Left lobe of liver (tissue), 2 donors: Measurements from ENCODE around the gene CACHD1. TPM values are rescaled to one million over a fixed set of nuclear protein-coding genes. Genes with fewer than 3 reads are reported as not detected.
A peak's percentile ranks its signal among the peaks of the same experiment; 100 is the strongest.

Experiments
- ATAC-seq: fragments of 200-7000 bp; cut with Tn5 transposase; one replicate; pipeline ENCODE4 v1.9.1; 2020; ENCODE audit warnings: mild to moderate bottlenecking, moderate library complexity
- DNase-seq: peaks from one replicate; pipeline ENCODE4 v3.0.0-alpha.2; 2020; ENCODE audit warnings: low spot score
- total RNA-seq: library from RNA; stranded (reverse); gene quantifications from one replicate; pipeline ENCODE4 v1.2.1, GENCODE V29; 2021
- donor health status: DM: no; HTN: no; CAD: no; lungs with moderate emphysema.
- donor health status: DM: no; HTN: yes; CAD: no.

The CACHD1 gene
- total RNA-seq, 1 donor from 2014 or later, result 1.0 TPM

- ATAC-seq, result no peak
- no peak for DNase-seq
These were observed 75.4 kb downstream of the CACHD1 start for GRCh38 chr1:64545118-64545843.

- no peak for ATAC-seq
These were observed 76.1 kb downstream of the CACHD1 start for GRCh38 chr1:64546013-64546412.

GRCh38 chr1:64549464-64550239, 79.7 kb downstream of the CACHD1 start:
- peak; percentile 97 for ATAC-seq
- DNase-seq, result no peak

More at GRCh38 chr1:64546013-64546412, 76.1 kb downstream of the CACHD1 start:
- no peak for DNase-seq

GRCh38 chr1:64550510-64550909, 80.6 kb downstream of the CACHD1 start:
- DNase-seq, result no peak
- no peak for ATAC-seq

- DNase-seq (no peak), ATAC-seq (no peak)
These were observed 81.1 kb downstream of the CACHD1 start for GRCh38 chr1:64550946-64551605.

GRCh38 chr1:64553285-64553684, 83.4 kb downstream of the CACHD1 start:
- DNase-seq (no peak), ATAC-seq (no peak)

- ATAC-seq, result no peak
- no peak for DNase-seq
These were observed 86.0 kb downstream of the CACHD1 start for GRCh38 chr1:64555947-64556346.

- DNase-seq, result no peak
- no peak for ATAC-seq
These were observed 92.1 kb downstream of the CACHD1 start for GRCh38 chr1:64561993-64562392.

- ATAC-seq, result no peak
These were observed 94.1 kb downstream of the CACHD1 start for GRCh38 chr1:64563958-64564565.

GRCh38 chr1:64564891-64565290, 95.0 kb downstream of the CACHD1 start:
- no peak for DNase-seq

More at GRCh38 chr1:64563958-64564565, 94.1 kb downstream of the CACHD1 start:
- no peak for DNase-seq

GRCh38 chr1:64567426-64568170, 97.7 kb downstream of the CACHD1 start:
- ATAC-seq (no peak), DNase-seq (no peak)

More at GRCh38 chr1:64564891-64565290, 95.0 kb downstream of the CACHD1 start:
- ATAC-seq, result no peak

- ATAC-seq (no peak), DNase-seq (no peak)
These were observed 98.2 kb downstream of the CACHD1 start for GRCh38 chr1:64568171-64568450.

- DNase-seq, result no peak
- ATAC-seq, result no peak
These were observed 99.5 kb downstream of the CACHD1 start for GRCh38 chr1:64569411-64569810.

- ATAC-seq (no peak), DNase-seq (no peak)
These were observed 100.4 kb downstream of the CACHD1 start for GRCh38 chr1:64570267-64570855.

- DNase-seq (no peak), ATAC-seq (no peak)
These were observed 102.4 kb downstream of the CACHD1 start for GRCh38 chr1:64572222-64572900.

GRCh38 chr1:64574301-64574700, 104.4 kb downstream of the CACHD1 start:
- DNase-seq, result no peak
- ATAC-seq, result no peak

- ATAC-seq, result no peak
- DNase-seq, result no peak
These were observed 106.2 kb downstream of the CACHD1 start for GRCh38 chr1:64575881-64576676.

- no peak for ATAC-seq
- no peak for DNase-seq
These were observed 108.5 kb downstream of the CACHD1 start for GRCh38 chr1:64578270-64578973.
